ENCODE results near the gene DPY19L2. TPM values are rescaled to one million over a fixed set of nuclear protein-coding genes. Genes with fewer than 3 reads are reported as not detected.
"Not testable (repeated sequence)": the region's sequence is repeated elsewhere in the genome, so short reads cannot be mapped to it uniquely, and the experiment has no call there.

DPY19L2 gene
- total and polyA plus RNA-seq, 9 of the 15 experiments (the other 6 are each of a cell fraction or from before 2014, with no cell fraction given), result 0.05 to 0.13 (median 0.12) TPM; not detected in 3

DNA sequence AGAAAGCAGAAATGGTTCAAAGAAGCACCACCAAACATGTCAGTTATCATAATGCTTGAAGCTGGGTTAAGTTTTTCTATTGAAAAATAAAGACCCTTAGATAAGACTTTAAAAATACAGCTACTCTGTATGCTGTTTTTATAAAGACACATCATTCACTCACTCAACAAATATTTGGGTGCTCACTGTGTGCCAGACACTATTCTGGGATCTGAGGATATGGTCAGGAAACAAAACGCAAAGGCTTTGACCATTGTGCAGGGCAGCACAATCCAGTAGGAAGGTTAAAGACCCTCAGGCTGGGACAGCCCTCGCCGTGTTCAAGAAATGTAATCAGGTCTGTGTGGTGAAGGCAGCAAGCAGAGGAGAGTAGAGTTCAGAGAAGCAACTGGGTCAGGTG lies 38.0 kb upstream of the DPY19L2 start (continued):
- TF ChIP-seq FOXO4 (CRISPR knock-in tag; IDR thresholded peaks at IDR 0.05), result no peak
- TF ChIP-seq, protein P1, sequence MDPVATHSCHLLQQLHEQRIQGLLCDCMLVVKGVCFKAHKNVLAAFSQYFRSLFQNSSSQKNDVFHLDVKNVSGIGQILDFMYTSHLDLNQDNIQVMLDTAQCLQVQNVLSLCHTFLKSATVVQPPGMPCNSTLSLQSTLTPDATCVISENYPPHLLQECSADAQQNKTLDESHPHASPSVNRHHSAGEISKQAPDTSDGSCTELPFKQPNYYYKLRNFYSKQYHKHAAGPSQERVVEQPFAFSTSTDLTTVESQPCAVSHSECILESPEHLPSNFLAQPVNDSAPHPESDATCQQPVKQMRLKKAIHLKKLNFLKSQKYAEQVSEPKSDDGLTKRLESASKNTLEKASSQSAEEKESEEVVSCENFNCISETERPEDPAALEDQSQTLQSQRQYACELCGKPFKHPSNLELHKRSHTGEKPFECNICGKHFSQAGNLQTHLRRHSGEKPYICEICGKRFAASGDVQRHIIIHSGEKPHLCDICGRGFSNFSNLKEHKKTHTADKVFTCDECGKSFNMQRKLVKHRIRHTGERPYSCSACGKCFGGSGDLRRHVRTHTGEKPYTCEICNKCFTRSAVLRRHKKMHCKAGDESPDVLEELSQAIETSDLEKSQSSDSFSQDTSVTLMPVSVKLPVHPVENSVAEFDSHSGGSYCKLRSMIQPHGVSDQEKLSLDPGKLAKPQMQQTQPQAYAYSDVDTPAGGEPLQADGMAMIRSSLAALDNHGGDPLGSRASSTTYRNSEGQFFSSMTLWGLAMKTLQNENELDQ (CRISPR knock-in tag; IDR thresholded peaks at IDR 0.05; ENCODE audit: borderline replicate concordance), result no peak
- TF ChIP-seq TSC22D4 (tag; IDR thresholded peaks at IDR 0.05), result no peak

- H3K4me3 ChIP-seq; H3K4me1 ChIP-seq (replicated peaks in 1 of 2; ENCODE audit: control insufficient read depth in 2 of 2, insufficient read depth in 2 of 2, low read length in 2 of 2); DNase-seq (ENCODE audit: extremely low read depth in 1 of 4, low spot score in 3 of 4); H3K36me3 ChIP-seq (ENCODE audit: control insufficient read depth, insufficient read depth, low read length); H3K27ac ChIP-seq (ENCODE audit: extremely low read depth, low read depth, low read length); H4K20me1 ChIP-seq (replicated peaks; ENCODE audit: control insufficient read depth, insufficient read depth, low read length); POLR2A ChIA-PET; H3K79me2 ChIP-seq (ENCODE audit: control insufficient read depth, insufficient read depth, low read length); CTCF ChIA-PET (ENCODE audit: low intra/inter-chr PET ratio); intact Hi-C loops (cut with micrococcal nuclease); ATAC-seq; H3K9me1 ChIP-seq (ENCODE audit: control insufficient read depth, insufficient read depth, low read length); FAIRE-seq; H3K9ac ChIP-seq (ENCODE audit: insufficient read depth in 1 of 2, low read depth in 2 of 2, low read length in 2 of 2); H2AFZ ChIP-seq (ENCODE audit: low read depth, low read length); H3K27me3 ChIP-seq (ENCODE audit: control insufficient read depth in 2 of 2, insufficient read depth in 2 of 2, low read length in 2 of 2); in situ Hi-C loops (cut with MboI); H3K4me2 ChIP-seq (ENCODE audit: insufficient read depth, low read length); H3K9me3 ChIP-seq (replicated peaks; ENCODE audit: control insufficient read depth, insufficient read depth, low read depth, low read length); BruUV-seq (replicated peaks): not testable (repeated sequence)
- 0% methylated on average over 3 of the region's 3 CpGs for WGBS (ENCODE audit: insufficient coverage, low coverage, missing lambda C conversion rate)
These were observed 31.5 kb upstream of the DPY19L2 start for GRCh38 chr12:63699678-63700382.

DNA sequence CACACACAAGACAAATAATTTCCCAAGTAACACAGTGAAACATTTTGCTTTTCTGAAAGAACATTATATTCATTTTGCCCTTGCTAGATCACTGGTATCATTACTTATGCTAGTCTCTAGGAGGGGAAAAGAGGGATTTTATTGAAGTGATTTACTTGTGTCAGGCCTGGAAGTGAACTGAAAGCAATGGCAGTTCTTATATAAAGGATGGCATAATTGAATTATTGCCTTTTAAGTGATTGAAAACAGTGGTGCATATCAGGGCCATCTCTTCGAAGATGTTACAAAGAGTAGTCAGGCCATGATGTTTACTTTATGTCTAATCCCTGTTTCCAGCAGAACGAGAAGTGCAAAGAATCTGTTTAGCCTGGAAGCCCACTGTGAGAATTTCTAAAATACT lies 30.7 kb upstream of the DPY19L2 start:
- intact Hi-C loops (cut with micrococcal nuclease); ATAC-seq; H3K4me2 ChIP-seq (ENCODE audit: insufficient read depth, low read length); BruUV-seq (replicated peaks); DNase-seq (ENCODE audit: extremely low read depth in 1 of 4, low spot score in 3 of 4); FAIRE-seq; H3K4me1 ChIP-seq (replicated peaks in 1 of 2; ENCODE audit: control insufficient read depth in 2 of 2, insufficient read depth in 2 of 2, low read length in 2 of 2); H3K27me3 ChIP-seq (ENCODE audit: control insufficient read depth in 2 of 2, insufficient read depth in 2 of 2, low read length in 2 of 2); in situ Hi-C loops (cut with MboI); CTCF ChIA-PET (ENCODE audit: low intra/inter-chr PET ratio); POLR2A ChIA-PET; H3K27ac ChIP-seq (ENCODE audit: extremely low read depth, low read depth, low read length); H3K9me1 ChIP-seq (ENCODE audit: control insufficient read depth, insufficient read depth, low read length); H3K36me3 ChIP-seq (ENCODE audit: control insufficient read depth, insufficient read depth, low read length); H2AFZ ChIP-seq (ENCODE audit: low read depth, low read length); H3K79me2 ChIP-seq (ENCODE audit: control insufficient read depth, insufficient read depth, low read length); H3K9ac ChIP-seq (ENCODE audit: insufficient read depth in 1 of 2, low read depth in 2 of 2, low read length in 2 of 2); H3K4me3 ChIP-seq; H4K20me1 ChIP-seq (replicated peaks; ENCODE audit: control insufficient read depth, insufficient read depth, low read length); H3K9me3 ChIP-seq (replicated peaks; ENCODE audit: control insufficient read depth, insufficient read depth, low read depth, low read length): not testable (repeated sequence)
- 0% methylated on average over 1 of the region's 2 CpGs for WGBS (ENCODE audit: insufficient coverage, low coverage, missing lambda C conversion rate)
